Mesenchymal stem cell (in vitro differentiated cells and primary cell): ENCODE results near the gene IGFBP7.

Source experiments
- DNase-seq: peaks from one replicate; pipeline ENCODE4 v3.0.0-alpha.2; 2013
- H2AFZ ChIP-seq: one replicate; pipeline ENCODE4 v1.6.1; 2013; ENCODE audit warnings: low read depth, mild to moderate bottlenecking, control low read depth, inconsistent platforms, low read length, moderate library complexity
- H2AK5ac ChIP-seq: 2 replicates; pipeline ENCODE4 v1.6.1; 2013; ENCODE audit warnings: low read length, moderate library complexity, mild to moderate bottlenecking, inconsistent platforms; ENCODE audit not compliant: severe bottlenecking
- H2BK120ac ChIP-seq: one replicate; pipeline ENCODE4 v1.6.1; 2013; ENCODE audit warnings: low read depth, mild to moderate bottlenecking, inconsistent platforms, low read length, moderate library complexity
- H2BK12ac ChIP-seq, 2 experiments: one replicate each; pipeline ENCODE4 v1.6.1; 2013; ENCODE audit warnings: inconsistent platforms in 2 of 2, low read length in 2 of 2, mild to moderate bottlenecking in 2 of 2, moderate library complexity in 2 of 2, control low read depth in 1 of 2
- H2BK15ac ChIP-seq: one replicate; pipeline ENCODE4 v1.6.1; 2013; ENCODE audit warnings: mild to moderate bottlenecking, low read depth, inconsistent platforms; ENCODE audit not compliant: poor library complexity, severe bottlenecking
- H2BK5ac ChIP-seq: 2 replicates; pipeline ENCODE4 v1.6.1; 2013; ENCODE audit warnings: low read depth, mild to moderate bottlenecking, low read length, control low read depth, inconsistent platforms; ENCODE audit not compliant: poor library complexity, severe bottlenecking
- H3K14ac ChIP-seq, 2 experiments: one replicate each; pipeline ENCODE4 v1.6.1; 2013; ENCODE audit warnings: inconsistent platforms in 2 of 2, low read length in 2 of 2, control low read depth in 1 of 2, mild to moderate bottlenecking in 1 of 2, moderate library complexity in 1 of 2
- H3K18ac ChIP-seq, 2 experiments: one replicate each; pipeline ENCODE4 v1.6.1; 2013; ENCODE audit warnings: inconsistent platforms in 2 of 2, low read length in 2 of 2, control low read depth in 1 of 2, low read depth in 1 of 2, mild to moderate bottlenecking in 1 of 2
- H3K23ac ChIP-seq, 2 experiments: one replicate each; pipeline ENCODE4 v1.6.1; 2013; ENCODE audit warnings: inconsistent platforms in 2 of 2, low read length in 2 of 2, mild to moderate bottlenecking in 2 of 2, moderate library complexity in 2 of 2, control low read depth in 1 of 2
- H3K27ac ChIP-seq: 2 replicates; pipeline ENCODE4 v1.5.1; 2013; ENCODE audit warnings: mild to moderate bottlenecking, moderate library complexity, low read length, control low read depth, inconsistent platforms; ENCODE audit not compliant: poor library complexity, severe bottlenecking
- H3K27me3 ChIP-seq, 2 experiments: 2 replicates each; pipeline versions ENCODE4 v1.6.1 to v1.7.0; 2013; ENCODE audit warnings: low read length in 2 of 2, mild to moderate bottlenecking in 2 of 2, moderate library complexity in 2 of 2, control low read depth in 1 of 2, inconsistent platforms in 1 of 2; ENCODE audit not compliant: control insufficient read depth in 1 of 2, insufficient read depth in 1 of 2
- H3K36me3 ChIP-seq, 2 experiments: 2 replicates each; pipeline versions ENCODE4 v1.6.1 to v1.7.0; 2013; ENCODE audit warnings: low read length in 2 of 2, control low read depth in 1 of 2, inconsistent platforms in 1 of 2, low read depth in 1 of 2, mild to moderate bottlenecking in 1 of 2; ENCODE audit not compliant: insufficient read depth in 2 of 2, control insufficient read depth in 1 of 2
- H3K4ac ChIP-seq, 2 experiments: one replicate each; pipeline ENCODE4 v1.6.1; 2013; ENCODE audit warnings: inconsistent platforms in 2 of 2, low read length in 2 of 2, mild to moderate bottlenecking in 2 of 2, moderate library complexity in 2 of 2, control low read depth in 1 of 2, low read depth in 1 of 2
- H3K4me1 ChIP-seq: 2 replicates; pipeline ENCODE4 v1.6.1; 2013; ENCODE audit warnings: low read depth, low read length, control low read depth; ENCODE audit not compliant: control insufficient read depth, insufficient read depth
- H3K4me2 ChIP-seq: 2 replicates; pipeline ENCODE4 v1.6.1; 2013; ENCODE audit warnings: low read length, mild to moderate bottlenecking, inconsistent platforms; ENCODE audit not compliant: poor library complexity, severe bottlenecking
- H3K4me3 ChIP-seq, 2 experiments: 2 replicates each; pipeline versions ENCODE4 v1.5.1 to v1.7.0; 2013; ENCODE audit warnings: low read length in 2 of 2, mild to moderate bottlenecking in 2 of 2, control low read depth in 1 of 2, low read depth in 1 of 2; ENCODE audit not compliant: insufficient read depth in 1 of 2
- H3K79me1 ChIP-seq: replicated peaks from 2 replicates; pipeline ENCODE4 v1.6.1; 2013; ENCODE audit warnings: mild to moderate bottlenecking, control low read depth, low read length, inconsistent platforms; ENCODE audit not compliant: poor library complexity, severe bottlenecking
- H3K9ac ChIP-seq: 2 replicates; pipeline ENCODE4 v1.7.0; 2013; ENCODE audit warnings: mild to moderate bottlenecking, low read length, moderate library complexity
- H3K9me3 ChIP-seq: 2 replicates; pipeline ENCODE4 v1.7.0; 2013; ENCODE audit warnings: mild to moderate bottlenecking, low read length; ENCODE audit not compliant: control insufficient read depth
- H4K8ac ChIP-seq: one replicate; pipeline ENCODE4 v1.6.1; 2013; ENCODE audit warnings: inconsistent platforms, mild to moderate bottlenecking, low read length, moderate library complexity
- H4K91ac ChIP-seq: one replicate; pipeline ENCODE4 v1.6.1; 2013; ENCODE audit warnings: mild to moderate bottlenecking, low read length, inconsistent platforms
- WGBS: methylation state at CpG from one replicate; pipeline ENCODE4 v1.1.7; 2013; ENCODE audit warnings: mixed read lengths; 5-methylcytosine and 5-hydroxymethylcytosine counted together

Gene IGFBP7

DNA sequence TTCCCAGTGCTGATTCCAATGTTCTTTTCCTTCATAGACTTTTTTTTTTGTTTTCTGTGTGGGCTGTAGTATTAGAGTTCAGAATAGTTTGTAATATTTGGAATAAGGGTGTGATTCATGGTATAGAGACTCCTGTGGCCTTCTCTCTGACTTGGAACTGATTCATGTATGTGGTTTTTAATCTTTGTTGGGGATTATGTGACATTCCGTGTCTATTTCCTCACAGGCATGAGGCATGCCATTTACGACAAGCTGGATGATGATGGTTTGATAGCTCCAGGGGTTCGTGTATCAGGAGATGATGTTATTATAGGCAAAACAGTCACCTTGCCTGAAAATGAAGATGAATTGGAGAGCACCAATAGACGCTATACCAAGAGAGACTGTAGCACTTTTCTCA lies 87.1 kb downstream of the IGFBP7 start:
- H3K79me1 ChIP-seq, result peaks cover 1% of the 10 kb centered on the region
- H3K27me3 ChIP-seq, result no peaks in the 10 kb centered on the region
- H2AK5ac ChIP-seq, result no peak overlapping the region
- H3K4me1 ChIP-seq, result no peaks in the 10 kb centered on the region
- H3K9me3 ChIP-seq, result no peaks in the 10 kb centered on the region
- H4K91ac ChIP-seq, result no peak overlapping the region
- no peak overlapping the region for H2BK15ac ChIP-seq
- peak; percentile 89 for DNase-seq
- H2BK12ac ChIP-seq, result no peak overlapping the region
- no peak overlapping the region for H3K4me3 ChIP-seq
- no peak overlapping the region for H3K18ac ChIP-seq
- H2BK5ac ChIP-seq, result no peak overlapping the region
- H3K27ac ChIP-seq, result peak overlapping the region; percentile 60
- no peak overlapping the region for H3K14ac ChIP-seq
- H2AFZ ChIP-seq, result no peak overlapping the region
- H3K9ac ChIP-seq, result no peak overlapping the region
- H2BK120ac ChIP-seq, result no peak overlapping the region
- WGBS, result 39% methylated on average over 4 of the region's 4 CpGs
- H3K36me3 ChIP-seq, result peaks cover 20 to 92% of the 10 kb centered on the region in 2 experiments
- H3K4ac ChIP-seq, result no peak overlapping the region
- H3K4me2 ChIP-seq, result no peak overlapping the region
- H4K8ac ChIP-seq, result no peak overlapping the region
- H3K23ac ChIP-seq, result no peak overlapping the region

DNA sequence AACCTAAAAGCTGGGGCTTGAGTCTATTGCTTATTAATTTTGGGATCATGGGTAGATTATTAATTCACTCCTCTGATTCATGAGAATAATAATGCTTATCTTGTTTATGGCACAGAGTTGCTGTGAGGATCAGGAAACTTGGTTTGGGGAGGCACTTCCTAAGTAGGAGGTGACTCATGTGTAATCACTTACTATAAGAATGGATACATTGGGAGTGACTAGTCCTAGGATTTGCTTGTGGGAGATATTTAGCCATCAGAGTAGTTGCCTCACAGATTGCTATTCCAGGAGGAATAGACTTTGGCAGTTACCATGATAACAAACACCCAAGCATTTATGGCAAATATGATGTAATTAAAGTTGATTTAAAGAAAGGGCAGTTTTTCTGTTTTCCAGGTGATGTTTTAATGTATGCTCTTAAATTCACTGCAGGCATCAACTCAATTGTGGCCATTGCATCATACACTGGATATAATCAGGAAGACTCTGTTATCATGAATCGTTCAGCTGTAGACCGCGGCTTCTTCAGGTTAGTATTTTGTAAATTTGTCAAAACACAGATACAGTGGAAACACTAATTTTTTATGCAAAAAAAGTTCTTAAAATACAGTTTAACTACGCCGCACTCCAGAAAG lies 89.6 kb downstream of the IGFBP7 start:
- no peak overlapping the region for H3K4ac ChIP-seq
- H2BK120ac ChIP-seq, result no peak overlapping the region
- no peak overlapping the region for H4K91ac ChIP-seq
- H3K9me3 ChIP-seq, result no peaks in the 10 kb centered on the region
- H4K8ac ChIP-seq, result no peak overlapping the region
- H3K4me1 ChIP-seq, result no peaks in the 10 kb centered on the region
- H2BK5ac ChIP-seq, result no peak overlapping the region
- H3K23ac ChIP-seq, result no peak overlapping the region
- H3K4me2 ChIP-seq, result no peak overlapping the region
- no peak overlapping the region for H2AK5ac ChIP-seq
- no peak overlapping the region for H2AFZ ChIP-seq
- no peak overlapping the region for H3K4me3 ChIP-seq
- peak; percentile 89 for DNase-seq
- peaks cover 7 to 88% of the 10 kb centered on the region in 2 experiments for H3K36me3 ChIP-seq
- peak overlapping the region; percentile 27 for H3K9ac ChIP-seq
- H3K27ac ChIP-seq, result peak overlapping the region; percentile 45
- H3K18ac ChIP-seq, result no peak overlapping the region
- no peak overlapping the region for H2BK12ac ChIP-seq
- H3K14ac ChIP-seq, result no peak overlapping the region
- no peaks in the 10 kb centered on the region for H3K27me3 ChIP-seq
- peaks cover 3% of the 10 kb centered on the region for H3K79me1 ChIP-seq
- H2BK15ac ChIP-seq, result no peak overlapping the region
- WGBS, result 100% methylated on average over 2 of the region's 5 CpGs

DNA sequence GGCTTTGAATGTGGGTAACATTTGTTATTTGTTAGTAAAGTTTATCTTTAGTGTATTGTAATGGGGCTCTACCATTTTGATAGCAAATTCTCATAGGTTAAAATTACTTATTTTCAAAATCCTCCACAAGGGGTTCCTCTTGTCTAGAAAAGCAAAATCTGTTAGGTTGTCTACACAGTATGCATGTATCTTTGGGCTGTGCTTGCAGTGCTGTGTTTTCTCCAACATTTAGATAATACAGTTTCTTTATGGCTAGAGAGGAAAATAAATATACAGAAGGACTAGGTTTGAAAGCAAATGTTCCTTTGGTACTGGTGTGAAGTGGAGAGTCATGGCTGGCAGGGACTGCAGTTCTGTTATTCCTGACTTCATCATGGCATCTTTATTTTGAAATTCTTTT lies 91.2 kb downstream of the IGFBP7 start:
- Histone ChIP-seq H3K14ac (no peak overlapping the region), H4K91ac (no peak overlapping the region), H3K4me1 (no peaks in the 10 kb centered on the region), H3K9me3 (no peaks in the 10 kb centered on the region), H2BK15ac (no peak overlapping the region), H4K8ac (no peak overlapping the region), H3K9ac (no peak overlapping the region), H3K4me2 (no peak overlapping the region), H2AFZ (no peak overlapping the region), H3K27me3 (no peaks in the 10 kb centered on the region), H3K27ac (peak overlapping the region; percentile 14), H2AK5ac (no peak overlapping the region), H3K23ac (no peak overlapping the region), H3K4ac (no peak overlapping the region), H3K36me3 (peaks cover 9 to 84% of the 10 kb centered on the region in 2 experiments), H2BK5ac (no peak overlapping the region), H2BK12ac (no peak overlapping the region), H3K18ac (no peak overlapping the region), H2BK120ac (no peak overlapping the region), H3K4me3 (no peak overlapping the region), H3K79me1 (peaks cover 4% of the 10 kb centered on the region)
- DNase-seq, result no peak

DNA sequence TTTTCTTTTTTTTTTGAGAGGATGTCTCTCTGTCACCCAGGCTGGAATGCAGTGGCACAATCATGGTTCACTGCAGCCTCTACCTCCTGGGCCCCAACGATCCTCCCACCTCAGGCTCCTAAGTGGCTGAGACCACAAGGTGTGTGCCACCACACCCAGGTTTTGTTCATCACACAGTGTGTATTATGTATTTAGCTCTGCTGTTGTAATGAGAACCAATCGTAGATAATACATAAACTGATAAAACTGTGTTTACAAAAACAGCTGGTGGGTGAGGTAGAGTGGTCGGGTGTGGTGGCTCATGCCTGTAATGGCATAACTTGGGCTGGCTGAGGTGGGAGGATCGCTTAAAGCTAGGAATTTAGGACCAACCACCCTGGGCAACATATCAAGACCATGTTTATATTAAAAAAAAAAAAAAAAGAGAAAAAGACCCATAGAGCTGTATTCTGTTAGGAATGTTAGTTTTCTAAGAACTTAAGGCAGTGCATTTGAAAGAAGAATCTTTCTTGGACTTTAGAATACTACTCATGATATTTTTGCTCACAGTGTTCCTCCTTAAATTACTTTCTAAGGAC lies 96.6 kb downstream of the IGFBP7 start:
- no peak overlapping the region for H3K4me3 ChIP-seq
- H2AK5ac ChIP-seq, result no peak overlapping the region
- H3K18ac ChIP-seq, result no peak overlapping the region
- H2BK12ac ChIP-seq, result no peak overlapping the region
- no peak overlapping the region for H3K23ac ChIP-seq
- no peak overlapping the region for H2AFZ ChIP-seq
- no peak overlapping the region for H3K9ac ChIP-seq
- H3K4ac ChIP-seq, result no peak overlapping the region
- no peaks in the 10 kb centered on the region for H3K4me1 ChIP-seq
- no peak overlapping the region for H4K91ac ChIP-seq
- no peak overlapping the region for H2BK15ac ChIP-seq
- peak overlapping the region; percentile 54 for H4K8ac ChIP-seq
- no peak overlapping the region for H3K4me2 ChIP-seq
- peaks cover 12% of the 10 kb centered on the region for H3K79me1 ChIP-seq
- no peaks in the 10 kb centered on the region for H3K9me3 ChIP-seq
- H2BK120ac ChIP-seq, result no peak overlapping the region
- H2BK5ac ChIP-seq, result no peak overlapping the region
- no peak for DNase-seq
- H3K14ac ChIP-seq, result no peak overlapping the region
- H3K36me3 ChIP-seq, result peaks cover 29 to 87% of the 10 kb centered on the region in 2 experiments
- WGBS, result 100% methylated on average over 1 of the region's 4 CpGs
- H3K27me3 ChIP-seq, result no peaks in the 10 kb centered on the region
- no peak overlapping the region for H3K27ac ChIP-seq
